GM18907 (cell line): Measurements from ENCODE around the gene DIAPH2.
"Not testable (repeated sequence)": the region's sequence is repeated elsewhere in the genome, so short reads cannot be mapped to it uniquely, and the experiment has no call there.

Experiments used
- ATAC-seq: cut with Tn5 transposase; IDR thresholded peaks from one replicate; pipeline ENCODE4 v1.9.1; 2021; ENCODE audit warnings: mild to moderate bottlenecking, moderate library complexity; ENCODE audit not compliant: unreplicated experiment

DIAPH2 gene

DNA sequence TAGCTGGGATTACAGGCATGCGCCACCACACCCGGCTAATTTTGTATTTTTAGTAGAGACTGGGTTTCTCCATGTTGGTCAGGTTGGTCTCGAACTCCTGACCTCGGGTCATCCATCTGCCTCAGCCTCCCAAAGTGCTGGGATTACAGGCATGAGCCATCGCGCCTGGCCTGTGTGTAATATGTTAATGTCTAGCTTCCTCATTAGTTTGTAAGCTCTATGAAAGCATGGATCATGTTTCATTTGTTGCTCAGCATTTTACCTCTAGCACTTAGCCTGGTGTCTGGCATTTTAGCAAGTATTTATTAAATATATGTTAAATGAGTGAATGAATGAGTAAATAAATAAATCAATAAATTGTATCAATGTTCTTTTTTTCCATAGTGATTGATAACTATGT is 29.8 kb downstream of the DIAPH2 start:
- not testable (repeated sequence) for ATAC-seq

DNA sequence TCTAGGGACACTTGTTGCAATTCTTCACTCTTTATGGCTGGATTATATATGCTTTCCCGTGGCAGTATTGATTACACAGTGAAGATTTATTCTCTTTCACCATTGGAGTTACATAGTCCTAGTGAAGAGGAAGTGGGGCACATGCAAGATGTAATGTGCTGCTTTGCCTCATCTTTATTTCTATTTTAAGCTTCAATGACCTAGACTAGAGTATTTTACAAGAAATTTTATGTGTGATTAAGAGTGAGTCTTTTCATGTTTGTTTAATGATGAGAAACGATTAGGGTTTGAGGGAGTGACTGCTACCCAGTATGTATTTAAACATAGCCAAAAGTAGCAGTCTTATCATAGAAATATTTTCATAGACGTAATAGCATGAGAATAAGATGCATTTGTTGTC is 30.8 kb downstream of the DIAPH2 start:
- no peak for ATAC-seq

DNA sequence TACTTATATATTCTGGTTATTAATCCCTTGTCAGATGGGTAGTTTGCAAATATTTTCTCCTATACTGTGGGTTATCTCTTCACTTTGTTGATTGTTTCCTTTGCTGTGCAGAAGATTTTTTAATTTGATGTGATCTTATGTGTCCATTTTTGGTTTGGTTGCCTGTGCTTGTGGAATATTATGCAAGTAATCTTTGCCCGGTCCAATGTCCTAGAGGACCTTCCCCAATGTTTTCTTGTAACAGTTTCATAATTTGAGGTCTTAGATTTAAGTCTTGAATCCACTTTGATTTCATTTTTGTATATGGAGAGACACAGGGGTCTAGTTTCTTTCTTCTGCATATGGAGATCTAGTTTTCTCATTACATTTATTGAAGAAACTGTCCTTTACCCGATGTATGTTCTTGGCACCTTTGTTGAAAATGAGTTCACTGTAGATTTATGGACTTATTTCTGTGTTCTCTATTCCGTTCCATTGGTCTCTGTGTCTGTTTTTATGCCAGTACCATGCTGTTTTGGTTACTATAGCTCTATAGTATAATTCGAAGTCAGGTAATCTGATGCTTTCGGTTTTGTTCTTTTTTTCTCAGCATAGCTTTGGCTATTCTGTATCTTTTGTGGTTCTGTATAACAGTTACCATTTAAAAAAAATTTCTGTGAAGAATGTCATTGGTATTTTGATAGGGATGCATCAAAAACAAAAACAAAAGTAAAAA is 34.7 kb downstream of the DIAPH2 start:
- ATAC-seq = no peak

DNA sequence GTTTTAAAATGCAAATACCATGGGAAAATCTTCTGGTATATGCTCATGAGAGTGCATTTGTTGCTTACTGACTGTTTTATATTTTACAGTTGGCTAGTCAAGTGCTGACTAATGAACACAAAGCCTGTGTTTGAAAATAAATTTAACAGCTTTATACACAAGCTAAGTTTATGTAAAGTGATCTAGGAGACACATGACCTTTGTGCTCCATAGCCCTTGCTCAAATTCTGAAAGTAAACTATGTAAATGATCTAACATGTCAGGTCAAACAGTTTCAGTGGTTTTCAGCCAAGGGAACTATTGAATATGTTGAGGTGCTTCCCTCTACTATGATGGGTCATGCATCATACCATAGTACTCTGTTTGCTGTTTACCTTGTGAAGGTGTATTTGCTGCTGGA is 36.7 kb downstream of the DIAPH2 start:
- peak; percentile 100 for ATAC-seq

DNA sequence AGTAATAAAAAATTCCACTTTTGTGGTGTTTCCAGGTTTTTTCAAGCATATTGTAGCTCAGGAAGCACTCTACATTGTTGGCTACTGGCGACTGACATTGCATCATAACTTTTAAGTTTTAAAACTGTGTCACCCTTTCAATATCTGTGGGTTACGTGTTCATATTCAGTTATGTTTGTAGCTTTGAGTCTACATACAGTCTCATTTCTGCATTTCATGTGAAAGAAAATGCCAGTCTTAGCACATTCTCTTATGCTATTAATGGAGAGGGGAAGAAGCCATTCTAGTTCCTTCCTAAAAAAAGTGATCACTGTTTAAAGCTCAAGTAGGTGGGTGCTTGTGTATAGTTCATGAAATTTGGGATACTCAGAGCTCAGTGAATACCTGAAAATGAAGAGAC is 38.1 kb downstream of the DIAPH2 start:
- ATAC-seq = no peak

DNA sequence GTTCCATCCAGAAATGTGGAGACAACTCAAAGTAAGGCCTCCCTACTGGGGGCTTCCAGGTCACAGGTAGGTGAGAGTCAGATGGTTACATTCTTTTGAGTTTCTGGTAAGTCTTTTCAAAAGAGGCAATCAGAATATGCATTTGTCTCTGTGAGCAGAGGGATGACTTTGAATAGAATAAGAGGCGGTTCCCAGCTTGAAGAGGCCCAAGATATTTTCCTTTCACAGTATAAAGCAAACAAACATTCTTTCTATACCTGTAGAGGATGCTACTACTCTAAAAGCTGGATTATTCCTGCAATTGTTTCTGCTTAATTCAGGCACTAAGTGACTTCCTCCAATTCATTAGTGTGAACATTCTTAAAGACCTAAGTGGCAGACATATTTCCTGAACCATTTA is 44.4 kb downstream of the DIAPH2 start:
- no peak for ATAC-seq

DNA sequence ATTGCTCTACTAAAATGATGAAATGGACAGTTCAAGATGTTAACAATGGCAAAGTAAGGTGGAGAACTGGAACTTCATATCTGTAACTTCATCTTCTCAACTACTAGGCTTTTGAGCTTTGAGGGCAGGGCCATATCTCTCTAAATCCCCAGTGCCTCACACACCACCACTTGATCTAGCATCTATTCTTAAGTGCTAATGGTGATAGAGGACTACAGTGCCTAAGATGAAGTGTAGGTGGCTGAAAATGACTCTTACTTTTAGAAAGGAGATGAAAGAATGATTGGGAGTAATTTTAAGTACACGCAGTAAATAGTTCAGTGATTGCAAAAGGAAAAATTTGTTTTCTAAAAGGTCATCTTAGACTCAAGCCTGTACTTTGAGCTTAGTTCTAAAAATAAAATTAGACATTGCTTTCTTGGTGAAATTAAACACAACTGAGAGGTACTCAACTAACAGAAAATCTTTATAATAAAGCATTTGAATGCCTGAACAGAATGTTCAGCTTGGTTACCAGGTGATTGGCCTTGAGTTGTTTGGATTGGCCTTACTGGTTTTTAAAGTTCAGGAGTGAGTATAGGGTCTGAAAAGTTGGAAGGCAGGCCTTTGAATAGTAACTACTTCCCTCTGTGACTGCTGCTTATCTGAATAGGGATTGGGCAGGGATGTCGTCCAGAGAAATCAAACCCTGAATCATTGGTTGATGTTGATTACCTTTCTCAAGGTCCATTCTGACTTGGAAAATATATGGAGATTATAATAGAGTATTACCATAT is 45.4 kb downstream of the DIAPH2 start:
- no peak for ATAC-seq

DNA sequence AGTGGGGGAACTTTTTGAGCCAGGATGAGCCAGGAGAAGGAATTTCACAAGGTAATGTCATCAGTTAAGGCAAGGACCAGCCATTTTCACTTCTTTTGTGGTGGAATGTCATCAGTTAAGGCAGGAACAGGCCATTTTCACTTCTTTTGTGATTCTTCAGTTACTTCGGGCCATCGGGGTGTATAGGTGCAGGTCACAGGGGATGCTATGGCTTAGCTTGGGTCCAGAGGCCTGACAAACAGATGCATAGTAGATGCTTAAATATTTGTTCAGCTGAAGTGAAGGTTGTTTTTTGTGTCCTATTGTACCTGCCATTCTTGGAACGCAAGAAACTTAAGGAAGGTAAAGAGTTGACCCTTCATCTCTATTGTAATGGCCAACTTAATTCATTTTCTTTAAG is 46.4 kb downstream of the DIAPH2 start:
- not testable (repeated sequence) for ATAC-seq

DNA sequence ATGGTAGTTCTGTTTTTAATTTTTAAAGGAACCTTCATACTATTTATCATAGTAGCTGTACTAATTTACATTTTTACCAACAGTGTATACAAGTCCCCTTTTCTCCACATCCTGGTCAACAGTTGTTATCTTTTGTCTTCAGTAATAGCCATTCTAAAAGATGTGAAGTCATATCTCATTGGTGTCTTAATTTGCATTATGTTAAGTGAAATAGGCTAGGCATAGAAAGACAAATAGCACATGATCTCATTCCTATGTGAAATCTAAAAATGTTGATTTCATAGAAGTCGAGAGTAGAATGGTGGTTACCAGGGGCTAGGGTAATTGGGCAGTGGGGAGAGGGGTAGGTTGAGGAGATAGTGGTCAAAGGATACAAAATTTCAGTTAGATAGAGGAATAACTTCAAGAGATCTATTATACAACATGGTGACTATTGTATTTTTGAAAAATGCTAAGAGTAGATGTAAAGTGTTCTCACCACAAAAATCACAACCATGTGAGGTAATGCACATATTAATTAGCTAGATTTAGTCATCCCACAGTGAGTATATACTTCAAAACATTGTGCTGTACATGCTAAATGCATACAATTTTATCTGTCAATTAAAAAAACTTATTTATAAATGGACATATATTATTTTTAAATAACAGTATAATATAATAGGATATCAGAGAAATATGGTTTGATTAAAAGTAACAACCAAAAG is 58.9 kb downstream of the DIAPH2 start:
- ATAC-seq = no peak

DNA sequence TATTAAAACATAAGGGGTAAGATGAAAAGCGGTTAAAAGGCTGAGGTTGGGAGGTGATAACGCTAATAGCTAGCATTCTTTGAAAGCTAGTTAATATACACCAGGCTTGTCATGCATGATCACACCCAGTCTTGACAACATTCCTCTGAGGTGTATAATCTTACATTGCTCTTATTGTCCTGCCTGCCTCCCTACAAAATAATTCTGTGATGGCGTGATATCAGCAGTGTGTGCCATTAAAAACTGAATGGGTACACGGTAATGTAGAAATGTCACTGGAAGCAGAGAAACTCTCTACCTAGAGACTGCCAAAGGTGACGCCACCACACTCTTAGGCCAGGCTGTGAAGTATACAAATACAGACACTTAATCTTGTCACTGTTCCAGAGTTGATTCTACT is 68.1 kb downstream of the DIAPH2 start:
- no peak for ATAC-seq

DNA sequence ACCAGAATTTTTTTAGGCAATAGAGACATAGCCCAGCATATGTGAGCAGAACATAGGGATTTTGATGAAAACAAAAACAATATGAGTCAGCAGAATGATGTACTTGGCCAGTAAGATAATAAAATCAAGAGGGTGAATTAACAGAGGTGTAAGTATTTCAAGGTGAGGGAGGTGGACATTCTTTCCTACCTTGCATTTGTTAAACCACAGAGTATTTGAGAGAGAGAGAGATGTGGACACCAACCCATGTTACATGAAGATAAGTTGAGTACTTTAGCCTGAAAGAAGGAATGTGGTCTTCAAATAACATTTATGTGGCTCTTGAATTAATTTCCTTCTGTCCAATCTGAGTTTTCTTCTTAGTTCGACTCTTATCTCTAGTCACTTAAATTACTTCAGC is 68.6 kb downstream of the DIAPH2 start:
- ATAC-seq = no peak

DNA sequence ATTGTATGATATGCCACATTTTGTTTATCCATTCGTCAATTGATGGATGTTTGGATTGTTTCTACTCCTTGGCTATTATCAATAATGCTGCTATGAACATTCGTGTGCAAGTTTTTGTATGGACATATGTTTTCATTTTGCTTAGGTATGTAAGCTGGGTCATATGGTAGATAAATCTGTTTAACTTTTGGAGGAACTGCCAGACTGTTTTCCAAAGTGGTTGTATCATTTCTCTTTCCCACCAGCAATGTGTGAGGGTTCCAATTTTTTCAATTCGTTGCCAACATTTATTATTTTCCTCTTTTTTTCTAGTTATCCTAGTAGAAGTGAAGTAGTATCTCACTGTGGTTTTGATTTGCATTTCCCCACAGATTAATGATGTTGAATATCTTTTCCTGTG is 71.8 kb downstream of the DIAPH2 start:
- ATAC-seq = no peak

DNA sequence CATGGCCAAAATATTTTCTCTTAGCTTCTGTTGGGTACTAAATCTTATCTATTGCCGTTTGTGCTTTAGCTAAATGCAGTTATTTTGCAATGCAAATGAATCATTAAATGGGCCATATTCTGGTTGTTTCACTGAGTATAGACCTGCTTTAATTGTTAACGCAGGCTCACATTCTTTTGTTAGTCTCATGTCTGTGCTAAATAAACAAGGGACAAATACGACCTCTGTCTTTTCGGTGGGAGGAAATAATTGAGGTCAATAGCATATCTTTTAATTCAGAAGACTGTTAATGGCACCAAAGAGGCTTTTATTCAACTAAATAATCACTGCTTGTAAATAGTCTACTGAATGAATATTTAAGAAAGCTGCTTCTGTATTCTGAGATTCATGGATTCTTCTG is 76.9 kb downstream of the DIAPH2 start:
- no peak for ATAC-seq

DNA sequence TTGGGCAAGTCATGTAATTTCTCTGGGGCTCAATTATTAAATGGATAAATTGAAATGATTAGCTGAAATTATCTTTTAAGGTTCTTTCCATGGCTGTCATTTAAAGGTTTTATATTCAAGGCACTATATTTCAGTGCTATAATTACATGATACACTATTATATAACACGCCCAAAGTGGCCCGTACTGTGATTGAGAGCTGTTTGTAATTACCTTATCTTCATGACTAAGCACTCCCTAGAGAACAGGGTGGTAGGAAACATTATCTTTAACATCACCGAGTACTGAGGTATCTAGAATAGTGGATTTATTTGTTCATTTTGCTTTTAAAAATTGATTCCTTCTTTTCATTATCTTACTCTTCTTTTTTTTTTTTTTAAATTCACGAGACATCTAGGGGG is 79.0 kb downstream of the DIAPH2 start:
- no peak for ATAC-seq

DNA sequence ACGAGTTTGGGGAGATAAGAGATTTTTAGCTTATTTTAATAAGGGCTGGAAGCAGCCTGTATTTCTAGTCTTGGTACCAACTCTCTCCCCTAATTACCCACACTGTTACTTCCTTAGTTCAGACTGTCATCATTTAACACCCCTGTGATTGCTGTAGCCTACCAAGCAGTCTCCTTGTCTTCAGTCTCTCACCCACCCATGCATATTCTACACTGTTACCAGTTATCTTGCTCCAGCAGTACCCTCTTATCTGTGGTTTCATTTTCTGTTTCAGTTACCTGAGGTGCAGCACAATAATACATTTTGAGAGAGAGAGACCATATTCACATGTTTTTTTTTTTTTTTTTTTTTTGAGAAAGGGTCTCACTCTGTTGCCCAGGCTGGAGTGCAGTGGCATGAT is 80.2 kb downstream of the DIAPH2 start:
- ATAC-seq = peak; percentile 83

DNA sequence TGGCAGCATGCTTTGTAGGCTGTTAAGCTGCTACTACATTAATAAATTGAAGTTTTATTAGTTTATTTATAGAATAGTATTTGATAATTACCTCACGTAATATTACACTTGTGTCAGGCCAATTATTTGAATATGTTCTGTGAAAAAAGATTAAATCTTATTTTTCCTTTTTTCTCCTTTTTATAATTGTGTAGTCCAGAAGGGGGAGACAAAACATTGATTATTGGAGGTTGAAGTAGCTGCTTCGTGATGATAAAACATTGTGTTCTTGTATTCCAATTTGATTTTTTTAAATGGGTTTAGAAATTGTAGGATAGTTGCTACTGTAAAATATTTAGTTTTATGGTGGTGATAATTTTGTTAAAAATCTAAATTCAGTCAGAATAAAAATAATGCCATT is 85.7 kb downstream of the DIAPH2 start:
- no peak for ATAC-seq

DNA sequence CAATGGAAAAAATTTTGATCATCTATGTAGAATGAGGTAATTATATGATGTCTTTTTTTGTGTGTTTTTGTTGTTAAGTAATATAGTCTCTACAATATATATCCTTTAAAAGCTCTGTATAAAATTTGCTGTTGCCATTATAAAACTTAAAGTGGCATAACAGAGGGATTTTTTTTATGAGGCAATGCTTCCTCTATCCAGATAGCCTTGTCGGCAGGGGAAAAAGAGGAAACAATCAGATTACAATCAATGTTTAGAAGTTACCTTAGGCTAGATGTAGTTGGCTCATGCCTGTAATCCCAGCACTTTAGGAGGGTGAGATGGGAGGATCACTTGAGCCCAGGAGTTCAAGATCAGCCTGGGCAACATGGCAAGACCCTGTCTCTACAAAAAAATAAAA is 86.8 kb downstream of the DIAPH2 start:
- no peak for ATAC-seq

DNA sequence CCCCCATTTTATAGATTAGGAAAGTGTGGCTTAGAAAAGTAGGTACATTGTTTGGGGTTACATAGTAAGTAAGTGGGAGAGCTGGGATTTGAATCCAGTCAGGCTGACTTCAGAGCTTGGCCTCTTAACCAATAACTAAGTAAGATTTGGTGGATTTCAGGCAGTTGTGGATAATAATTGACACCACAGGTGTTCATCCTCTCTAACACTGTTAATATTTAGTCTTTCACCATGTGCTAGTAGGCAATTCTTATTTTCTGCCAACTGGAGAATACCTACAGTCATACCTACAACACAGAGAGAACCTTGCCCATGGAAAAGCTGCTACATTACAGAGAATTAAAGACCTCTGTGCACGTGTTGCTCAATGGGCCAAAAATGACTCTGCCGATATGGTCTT is 89.5 kb downstream of the DIAPH2 start:
- peak; percentile 62 for ATAC-seq

DNA sequence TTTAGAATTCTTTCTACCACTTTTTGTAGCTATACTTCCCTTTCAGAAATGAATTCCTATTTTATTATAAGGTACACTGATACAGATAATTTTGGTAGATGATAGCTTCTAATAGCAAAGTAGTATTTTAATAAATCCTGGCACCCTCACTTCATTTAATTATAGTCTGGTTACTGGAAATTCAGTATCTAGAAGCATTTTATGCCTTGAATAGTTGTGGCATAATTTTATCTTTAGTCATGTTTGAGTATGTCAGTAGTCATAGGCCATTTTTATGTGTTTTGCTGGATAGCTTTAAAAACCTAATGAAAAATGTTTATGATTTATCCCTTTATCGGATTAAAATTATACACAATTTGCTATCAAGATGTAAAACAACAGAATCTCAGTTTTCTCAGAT is 92.3 kb downstream of the DIAPH2 start:
- no peak for ATAC-seq

DNA sequence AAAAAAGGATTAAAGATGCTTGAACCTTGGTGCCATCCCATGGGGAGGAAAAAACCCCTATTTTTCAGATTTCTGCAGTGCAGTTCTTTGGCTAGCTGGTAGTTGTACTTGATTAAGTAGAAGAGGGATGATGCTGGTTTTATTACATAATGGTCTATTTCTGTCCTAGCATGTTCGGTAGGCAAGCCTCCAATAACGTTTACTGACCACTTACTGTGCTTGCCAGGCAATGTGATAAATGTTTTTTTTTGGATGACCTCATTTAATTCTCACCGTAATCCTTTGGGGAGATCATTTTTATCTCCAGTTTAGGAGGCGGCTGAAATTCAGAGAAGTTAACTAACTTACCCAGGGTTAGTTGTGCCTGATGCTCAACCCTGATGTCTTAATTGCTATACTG is 106.9 kb downstream of the DIAPH2 start:
- no peak for ATAC-seq

DNA sequence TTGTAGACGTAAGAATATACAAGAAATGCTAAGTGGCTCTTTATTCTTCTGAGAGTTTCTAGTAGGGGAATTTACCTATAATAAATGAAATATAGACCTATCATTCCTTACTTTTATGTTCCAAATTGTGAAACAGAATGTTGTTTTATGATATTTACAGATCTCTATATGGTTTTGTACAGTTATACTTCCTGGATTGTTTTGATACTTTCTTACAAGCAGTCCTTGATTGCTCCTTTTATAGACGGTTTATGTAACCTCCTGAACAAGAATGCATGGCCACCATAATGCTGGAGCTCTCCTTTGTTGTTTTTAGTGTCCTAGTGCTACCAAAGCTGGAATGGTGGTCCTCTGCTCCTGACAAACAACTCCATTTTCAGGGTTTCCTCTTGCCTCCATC is 107.4 kb downstream of the DIAPH2 start:
- no peak for ATAC-seq

DNA sequence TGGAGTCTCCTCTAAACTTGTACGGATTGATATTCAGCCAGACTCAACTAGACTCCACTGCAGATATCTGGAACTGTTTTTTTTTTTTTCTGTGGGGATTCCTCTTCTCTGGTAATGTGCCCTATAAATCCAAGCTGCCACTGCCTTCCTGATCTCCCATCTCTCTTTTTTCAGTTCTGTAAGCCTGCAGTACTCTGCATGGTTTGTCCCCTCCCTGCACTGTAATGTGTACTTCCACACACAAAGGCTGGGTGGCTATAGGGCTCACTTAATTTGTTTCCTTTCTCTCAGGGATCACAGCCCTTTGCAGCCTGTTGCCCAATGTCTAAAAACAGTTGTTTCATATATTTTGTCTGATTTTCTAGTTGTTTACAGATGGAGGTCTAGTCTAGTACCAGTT is 114.3 kb downstream of the DIAPH2 start:
- no peak for ATAC-seq
